Erythroblast (primary cell): ENCODE data around the gene SPAG4.

Experiments
- GATA1 ChIP-seq: IDR thresholded peaks from 2 replicates; pipeline ENCODE4 v1.6.1; 2011; ENCODE audit warnings: low read depth, mild to moderate bottlenecking, control low read depth, low read length, moderate library complexity
- POLR2A ChIP-seq: IDR thresholded peaks from 2 replicates; pipeline ENCODE4 v1.6.1; 2011; ENCODE audit warnings: mild to moderate bottlenecking, low read length

GRCh38 chr20:35621560-35621946, 5.9 kb downstream of the SPAG4 start:
- TF ChIP-seq POLR2A (no peak), GATA1 (no peak)
